ENCODE results near the gene RARG. TPM values are rescaled to one million over a fixed set of nuclear protein-coding genes. Genes with fewer than 3 reads are reported as not detected.

Gene RARG
- total and polyA plus RNA-seq, 2 of the 8 experiments (the other 6 are each of a cell fraction or from before 2014, with no cell fraction given) = 68.6 to 68.9 TPM

DNA sequence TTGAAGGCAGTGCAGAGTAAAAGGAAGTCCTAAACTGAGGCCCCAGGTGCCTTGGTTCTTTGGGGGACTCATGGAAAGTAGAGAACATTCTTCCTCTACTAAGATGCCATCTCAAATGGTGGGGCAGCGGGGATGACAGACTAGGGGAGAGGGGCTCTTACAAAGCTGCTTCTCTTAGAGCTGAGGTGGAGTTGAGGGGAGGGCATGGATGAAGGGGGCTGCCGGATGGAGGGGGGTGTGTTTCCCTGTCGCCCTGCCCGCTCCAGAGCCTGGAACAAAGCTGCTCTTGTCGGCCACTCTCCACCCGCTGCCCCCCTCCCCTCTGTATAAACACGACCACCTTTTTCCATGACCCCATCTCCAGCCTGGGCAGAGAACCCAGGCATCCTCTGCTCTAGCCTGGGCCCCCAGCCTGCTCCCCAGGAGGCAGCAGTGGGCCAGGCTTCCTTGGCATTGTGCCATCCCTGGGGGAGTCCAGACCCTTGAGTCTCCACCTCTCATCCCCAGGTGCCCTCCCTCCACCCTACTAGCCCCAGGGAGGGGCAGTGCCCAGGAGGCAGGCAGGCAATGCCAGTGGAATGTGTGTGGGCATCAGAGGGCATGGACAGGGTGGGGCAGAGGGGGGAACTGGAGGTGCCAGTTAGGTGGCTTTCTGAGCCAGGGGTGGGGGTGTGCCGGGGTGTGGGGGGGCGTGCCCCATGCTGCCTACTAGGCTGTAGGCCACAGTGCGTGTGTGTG, 1.7 kb downstream of the RARG start (continued):
- TF ChIP-seq POLR2AphosphoS5 (IDR thresholded peaks at IDR 0.05; ENCODE audit: low read depth, low read length) (no peak), POU5F1 (IDR thresholded peaks at IDR 0.05; ENCODE audit: low read depth, low read length) (no peak), SIN3A (conservative IDR thresholded peaks at IDR 0.05 in 1 of 2, IDR thresholded peaks at IDR 0.05 in 1 of 2; ENCODE audit: low read depth in 1 of 2, low read length in 2 of 2) (no peak), SP2 (IDR thresholded peaks at IDR 0.05; ENCODE audit: low read length) (no peak)
